Activated CD8-positive, alpha-beta memory T cell treated with anti-CD3 and anti-CD28 coated beads, Interleukin-2, amount 50 U/mL, for 4 hours (primary cell): Measurements from ENCODE around the gene MCF2L2.
A peak's percentile ranks its signal among the peaks of the same experiment; 100 is the strongest.
"Not testable (repeated sequence)": the region's sequence is repeated elsewhere in the genome, so short reads cannot be mapped to it uniquely, and the experiment has no call there.

ENCODE experiments used
- DNase-seq: peaks from one replicate; pipeline ENCODE4 v3.0.0-alpha.2; 2020

MCF2L2 gene

GRCh38 chr3:183261151-183261724 is 167.2 kb downstream of the MCF2L2 start:
- DNase-seq, result no peak

DNA sequence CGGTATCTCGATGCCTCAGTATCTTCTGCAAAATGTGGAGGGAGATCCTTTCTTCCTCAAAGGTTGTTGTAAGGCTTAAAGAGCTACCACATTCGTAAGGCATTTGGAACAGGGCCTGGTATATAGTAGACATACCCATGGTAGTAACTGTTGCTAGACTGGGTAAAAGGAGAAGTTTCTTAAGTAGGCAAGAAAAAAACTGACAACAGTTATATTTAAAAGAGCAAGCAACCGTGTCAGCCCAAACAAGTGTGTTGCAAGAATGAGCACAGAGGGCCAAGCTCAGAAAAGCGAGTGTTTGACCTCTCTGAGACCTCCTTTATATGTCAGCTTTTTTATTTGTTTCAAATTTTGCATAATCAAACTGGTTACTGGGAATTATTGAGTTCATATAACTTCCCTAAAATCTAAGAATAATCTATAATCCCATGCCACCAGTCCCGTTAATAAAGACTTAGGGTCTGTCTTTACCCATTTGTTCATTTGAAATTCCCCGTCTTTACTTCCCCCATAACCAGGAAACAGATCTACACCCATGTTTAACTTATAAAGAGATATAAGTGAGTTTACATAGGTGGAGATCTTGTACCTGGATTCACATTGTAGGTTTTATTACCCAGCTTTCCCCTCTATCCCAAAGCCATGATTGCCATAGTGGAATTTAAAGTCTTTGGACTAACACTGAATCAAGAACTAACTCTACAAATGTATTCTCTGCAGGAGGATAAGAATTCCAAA is 168.1 kb downstream of the MCF2L2 start:
- DNase-seq, result no peak

DNA sequence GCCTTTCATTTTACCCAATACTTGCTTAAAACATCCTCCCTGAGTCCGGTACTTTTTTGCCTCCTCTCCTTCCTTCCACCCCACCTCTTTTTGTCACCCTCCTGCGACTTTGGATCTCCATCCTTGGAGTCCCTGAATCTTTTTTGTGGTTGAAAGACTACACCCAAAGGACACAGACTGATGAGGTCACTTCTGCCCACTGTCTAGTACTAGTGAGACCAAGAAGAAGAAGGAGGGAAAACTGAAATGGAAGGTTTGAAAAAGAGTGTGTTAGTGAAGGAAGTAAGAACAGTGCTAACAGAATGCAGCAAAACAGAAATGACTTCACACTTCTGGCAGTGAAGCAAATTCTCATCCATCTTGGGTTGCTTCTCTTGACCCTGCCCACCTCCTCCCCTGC is 168.8 kb downstream of the MCF2L2 start:
- no peak for DNase-seq

DNA sequence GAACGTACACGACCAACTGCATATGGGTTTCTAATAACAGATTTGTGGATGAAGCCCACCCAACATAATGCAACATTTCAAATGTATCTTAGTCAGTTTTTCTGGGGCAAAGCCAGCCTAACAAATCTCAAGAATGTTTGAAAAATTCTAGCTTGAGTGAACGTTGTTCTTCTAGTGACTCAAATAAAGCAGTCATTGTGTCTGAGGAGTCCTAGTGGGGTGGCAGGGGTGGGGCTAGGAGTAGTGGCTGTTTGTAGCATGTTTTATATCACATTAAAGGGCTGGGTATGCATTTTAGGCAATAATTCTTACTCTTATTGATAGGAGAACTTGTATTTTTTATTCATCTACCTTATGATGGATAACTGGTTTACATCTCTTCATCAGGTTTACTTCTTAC is 169.3 kb downstream of the MCF2L2 start:
- DNase-seq, result no peak

- DNase-seq, result no peak
These were observed 173.1 kb downstream of the MCF2L2 start for GRCh38 chr3:183255348-183255730.

DNA sequence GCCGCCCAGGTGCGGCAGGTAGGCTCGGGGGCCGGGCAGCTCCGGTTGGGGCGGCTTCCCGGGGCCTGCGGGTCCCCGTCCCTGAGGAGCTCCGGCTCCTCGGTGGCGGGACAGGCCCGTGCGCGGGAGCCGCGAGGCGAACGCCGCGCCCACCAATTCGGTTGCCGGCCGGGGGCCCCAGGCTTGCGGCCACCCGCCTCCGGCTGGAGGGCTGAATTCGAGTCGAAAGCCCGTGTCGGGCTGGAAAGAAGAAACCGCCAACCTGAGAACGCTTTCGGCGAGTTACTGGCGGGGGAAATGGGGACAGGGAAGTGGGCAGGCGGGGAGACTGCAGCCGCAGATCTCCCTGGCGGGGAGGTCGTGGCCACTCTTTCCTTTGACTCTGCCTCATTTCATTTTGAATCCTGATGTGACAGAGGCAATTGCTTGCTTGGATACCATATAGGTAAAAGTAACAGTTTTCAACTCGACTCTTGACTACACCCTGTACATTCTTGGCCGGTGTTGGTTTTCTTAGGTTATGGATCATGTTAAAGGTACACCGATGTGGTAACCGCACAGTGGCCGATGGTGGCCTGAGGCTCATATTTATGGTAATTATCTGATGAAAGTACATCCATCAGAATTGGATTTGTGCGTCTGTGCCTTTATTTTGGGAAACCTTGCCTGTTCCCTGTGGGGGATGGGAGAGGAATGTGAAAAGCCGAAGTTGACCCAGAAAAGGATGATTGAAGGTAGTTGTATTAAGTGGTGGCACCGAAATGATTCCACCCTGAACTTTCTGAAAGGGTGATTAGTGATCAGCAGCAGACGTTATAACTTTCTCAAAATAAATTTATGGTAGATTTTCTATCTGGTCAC is 173.7 kb downstream of the MCF2L2 start:
- peak; percentile 23 for DNase-seq

GRCh38 chr3:183253528-183254486 is 174.6 kb downstream of the MCF2L2 start:
- DNase-seq, result peak; percentile 38

DNA sequence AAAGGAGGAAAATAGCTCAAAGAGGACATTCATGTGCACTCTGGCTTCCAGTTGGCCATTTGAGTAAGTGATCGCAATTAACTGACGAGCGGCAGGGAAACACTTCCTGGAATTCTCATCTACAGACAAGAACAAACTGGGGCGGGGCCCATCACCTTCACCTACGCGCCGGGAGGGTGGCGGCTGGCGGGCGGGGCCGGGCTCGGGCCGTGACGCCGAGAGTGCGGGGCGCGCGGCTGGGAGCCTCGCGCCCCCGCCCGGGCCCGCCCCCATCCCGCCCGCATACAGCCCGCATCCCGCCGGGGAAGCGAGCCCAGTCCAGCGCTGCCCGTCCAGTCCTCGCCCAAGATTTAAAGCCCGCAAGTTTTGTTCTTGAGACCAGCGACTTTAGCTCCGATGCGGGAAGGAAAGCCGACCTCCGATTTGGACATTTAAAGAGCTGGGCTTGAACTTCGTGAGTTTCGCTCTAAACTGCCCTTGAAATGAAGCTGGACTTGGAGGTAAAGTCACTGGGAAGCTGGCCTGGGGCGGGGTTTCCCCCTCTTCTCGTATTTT is 175.4 kb downstream of the MCF2L2 start, which contains the start of gene B3GNT5:
B3GNT5 (plus strand) TSS at position 281 of the 555 bp plus-strand sequence. CDS start 16,546 bp downstream, outside the sequence.
- peak; percentile 47 for DNase-seq

- DNase-seq, result no peak
These were observed 176.2 kb downstream of the MCF2L2 start for GRCh38 chr3:183252118-183252782.

DNA sequence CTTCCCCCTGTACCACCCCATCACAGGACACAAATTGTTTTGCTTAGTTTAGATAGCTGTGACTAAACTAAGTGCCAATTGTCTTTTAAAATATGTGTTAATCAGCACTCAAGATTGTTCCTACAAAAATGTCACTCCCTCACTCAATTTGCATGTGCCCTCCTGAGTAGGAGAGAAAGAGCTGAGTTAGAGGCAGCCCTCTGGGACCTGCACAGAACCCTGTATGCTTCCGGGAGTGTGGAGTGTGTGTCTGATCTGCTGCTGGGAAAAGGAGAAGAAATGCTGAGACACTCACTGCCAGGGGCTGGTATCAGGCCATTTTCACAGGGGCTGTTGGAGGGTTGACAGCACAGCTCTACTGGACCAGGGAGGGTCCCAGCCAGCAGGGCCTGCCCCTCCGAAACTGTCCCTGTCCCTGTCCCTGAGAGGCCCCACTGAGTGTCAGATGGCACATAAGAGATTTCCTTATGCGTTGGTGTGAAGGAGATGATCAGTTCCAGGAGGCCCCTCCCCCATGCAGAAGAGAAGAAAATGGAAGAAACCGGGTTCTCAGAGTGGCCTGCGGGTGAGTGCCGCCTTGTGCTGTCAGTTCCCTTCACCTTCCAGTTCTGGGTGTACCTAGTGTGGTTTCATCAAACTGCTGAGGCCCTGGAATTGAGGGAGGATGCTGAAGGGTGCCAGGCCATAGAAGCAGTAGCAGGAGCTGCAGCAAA is 179.3 kb downstream of the MCF2L2 start:
- no peak for DNase-seq

DNA sequence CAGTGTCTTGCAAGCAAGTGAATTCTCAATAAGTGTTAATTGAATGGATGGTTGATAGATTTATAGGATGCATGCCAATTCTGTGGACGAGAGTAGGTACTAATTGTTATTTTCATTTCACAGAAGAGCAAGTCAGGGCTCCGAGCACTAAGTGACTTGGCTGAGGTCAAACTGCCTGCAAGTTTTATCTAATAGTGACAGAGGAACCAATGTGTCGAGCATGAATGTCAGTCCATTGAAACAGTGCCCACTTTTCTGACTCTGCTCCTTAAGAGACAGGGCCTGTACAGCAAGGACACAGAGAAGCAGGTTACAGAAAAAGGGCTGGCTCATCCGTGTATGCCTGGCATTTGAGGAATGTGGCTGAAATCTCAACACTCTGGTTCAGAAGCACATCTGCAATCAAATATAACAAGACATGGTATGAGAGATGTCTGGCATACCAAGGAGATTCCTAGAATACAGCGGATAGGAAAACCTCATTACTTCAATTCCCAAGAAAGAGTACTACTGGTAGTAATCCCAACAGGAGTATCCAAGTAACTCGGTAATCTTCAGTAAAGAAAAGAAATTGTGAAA is 181.3 kb downstream of the MCF2L2 start:
- DNase-seq, result no peak

- DNase-seq, result no peak
These were observed 183.4 kb downstream of the MCF2L2 start for GRCh38 chr3:183244981-183245476.

- no peak for DNase-seq
These were observed 184.2 kb downstream of the MCF2L2 start for GRCh38 chr3:183244219-183244618.

GRCh38 chr3:183242431-183242830 is 186.0 kb downstream of the MCF2L2 start:
- no peak for DNase-seq

DNA sequence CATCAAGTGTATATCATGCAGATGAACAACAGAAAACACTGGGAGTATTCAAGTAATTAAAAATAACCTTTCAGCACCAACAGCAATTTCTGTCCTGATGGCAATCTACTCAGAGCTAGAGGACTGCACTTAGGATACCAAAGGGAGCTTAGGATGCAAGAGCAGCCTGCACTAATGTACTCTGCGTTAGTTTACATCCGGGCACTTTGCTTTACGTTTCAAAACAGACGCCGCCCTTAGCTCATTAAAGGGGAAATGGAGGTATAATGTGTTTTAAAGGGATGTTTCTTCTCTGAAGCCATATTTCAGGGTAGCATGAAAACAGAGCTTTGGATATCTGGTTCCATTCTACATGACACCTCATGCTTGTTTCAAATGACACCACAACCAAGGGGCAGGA is 189.4 kb downstream of the MCF2L2 start:
- no peak for DNase-seq

- no peak for DNase-seq
These were observed 194.5 kb downstream of the MCF2L2 start for GRCh38 chr3:183233966-183234365.

- DNase-seq, result no peak
These were observed 197.6 kb downstream of the MCF2L2 start for GRCh38 chr3:183230826-183231225.

DNA sequence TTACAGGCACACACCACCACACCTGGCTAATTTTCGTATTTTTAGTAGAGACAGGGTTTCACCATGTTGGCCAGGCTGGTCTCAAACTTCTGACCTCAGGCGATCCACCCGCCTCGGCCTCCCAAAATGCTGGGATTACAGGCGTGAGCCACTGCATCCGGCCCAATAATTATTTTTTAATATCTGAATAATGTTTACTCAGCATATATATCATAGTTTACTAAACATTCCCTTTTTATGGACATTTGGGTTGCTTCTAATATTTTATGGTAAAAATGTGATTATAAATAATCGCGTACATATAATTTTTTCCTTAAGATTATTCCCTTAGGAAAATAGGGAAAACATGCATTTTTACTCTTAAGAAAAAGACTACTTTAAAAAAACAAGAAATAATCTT is 198.2 kb downstream of the MCF2L2 start:
- DNase-seq, result not testable (repeated sequence)

GRCh38 chr3:183229178-183229577 is 199.2 kb downstream of the MCF2L2 start:
- DNase-seq, result no peak

GRCh38 chr3:183227586-183227985 is 200.8 kb downstream of the MCF2L2 start:
- no peak for DNase-seq
